Measurements from ENCODE around the gene SLC12A8. TPM values are rescaled to one million over a fixed set of nuclear protein-coding genes. Genes with fewer than 3 reads are reported as not detected.
A peak's percentile ranks its signal among the peaks of the same experiment; 100 is the strongest.
"Not testable (repeated sequence)": the region's sequence is repeated elsewhere in the genome, so short reads cannot be mapped to it uniquely, and the experiment has no call there.

The SLC12A8 gene
- total RNA-seq, 1 donor from 2014 or later: 3.0 TPM

DNA sequence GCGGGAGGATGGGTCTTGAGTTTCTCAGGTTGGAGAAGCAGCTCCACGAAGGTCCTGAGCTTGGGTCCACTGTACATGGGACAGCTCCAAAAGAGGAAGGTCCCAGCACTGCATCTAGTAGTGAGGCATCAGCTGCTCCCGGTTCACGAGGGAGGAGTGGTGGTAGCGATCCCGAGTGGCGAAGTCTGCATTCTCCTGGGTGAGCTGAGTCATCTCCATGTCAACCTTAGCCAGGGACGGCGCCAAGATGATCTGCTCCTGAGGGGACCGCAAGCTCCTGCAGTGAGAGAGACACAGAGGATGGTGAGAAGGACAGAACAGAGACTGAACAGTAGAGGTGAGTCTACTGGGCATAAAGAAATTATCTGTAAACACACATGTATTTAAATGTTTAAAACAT, 128.8 kb downstream of the SLC12A8 start:
- no peaks in the 10 kb centered on the region for H3K27me3 Mint-ChIP-seq (ENCODE audit: unreplicated experiment)
- TF ChIP-seq, protein P1, sequence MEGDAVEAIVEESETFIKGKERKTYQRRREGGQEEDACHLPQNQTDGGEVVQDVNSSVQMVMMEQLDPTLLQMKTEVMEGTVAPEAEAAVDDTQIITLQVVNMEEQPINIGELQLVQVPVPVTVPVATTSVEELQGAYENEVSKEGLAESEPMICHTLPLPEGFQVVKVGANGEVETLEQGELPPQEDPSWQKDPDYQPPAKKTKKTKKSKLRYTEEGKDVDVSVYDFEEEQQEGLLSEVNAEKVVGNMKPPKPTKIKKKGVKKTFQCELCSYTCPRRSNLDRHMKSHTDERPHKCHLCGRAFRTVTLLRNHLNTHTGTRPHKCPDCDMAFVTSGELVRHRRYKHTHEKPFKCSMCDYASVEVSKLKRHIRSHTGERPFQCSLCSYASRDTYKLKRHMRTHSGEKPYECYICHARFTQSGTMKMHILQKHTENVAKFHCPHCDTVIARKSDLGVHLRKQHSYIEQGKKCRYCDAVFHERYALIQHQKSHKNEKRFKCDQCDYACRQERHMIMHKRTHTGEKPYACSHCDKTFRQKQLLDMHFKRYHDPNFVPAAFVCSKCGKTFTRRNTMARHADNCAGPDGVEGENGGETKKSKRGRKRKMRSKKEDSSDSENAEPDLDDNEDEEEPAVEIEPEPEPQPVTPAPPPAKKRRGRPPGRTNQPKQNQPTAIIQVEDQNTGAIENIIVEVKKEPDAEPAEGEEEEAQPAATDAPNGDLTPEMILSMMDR (IDR thresholded peaks at IDR 0.05): no peak
- no peaks in the 10 kb centered on the region for H3K36me3 Mint-ChIP-seq (ENCODE audit: unreplicated experiment)
- H3K27ac Mint-ChIP-seq (ENCODE audit: unreplicated experiment): no peak overlapping the region
- H3K9me3 Mint-ChIP-seq (ENCODE audit: unreplicated experiment): no peaks in the 10 kb centered on the region
- peaks cover 14% of the 10 kb centered on the region for H3K4me1 Mint-ChIP-seq (ENCODE audit: unreplicated experiment)
- DNase-seq (ENCODE audit: extremely low spot score, unreplicated experiment): peak; percentile 80
- no peak overlapping the region for H3K4me3 Mint-ChIP-seq (ENCODE audit: unreplicated experiment)

GRCh38 chr3:125082339-125082738, 130.2 kb downstream of the SLC12A8 start:
- H3K36me3 Mint-ChIP-seq (ENCODE audit: unreplicated experiment); H3K27ac Mint-ChIP-seq (ENCODE audit: unreplicated experiment); H3K27me3 Mint-ChIP-seq (ENCODE audit: unreplicated experiment); H3K9me3 Mint-ChIP-seq (ENCODE audit: unreplicated experiment); H3K4me1 Mint-ChIP-seq (ENCODE audit: unreplicated experiment); H3K4me3 Mint-ChIP-seq (ENCODE audit: unreplicated experiment): not testable (repeated sequence)
- DNase-seq (ENCODE audit: extremely low spot score, unreplicated experiment): peak; percentile 51

- DNase-seq (ENCODE audit: extremely low spot score, unreplicated experiment): peak; percentile 2
Measured at GRCh38 chr3:125080077-125080476, 132.5 kb downstream of the SLC12A8 start.

DNA sequence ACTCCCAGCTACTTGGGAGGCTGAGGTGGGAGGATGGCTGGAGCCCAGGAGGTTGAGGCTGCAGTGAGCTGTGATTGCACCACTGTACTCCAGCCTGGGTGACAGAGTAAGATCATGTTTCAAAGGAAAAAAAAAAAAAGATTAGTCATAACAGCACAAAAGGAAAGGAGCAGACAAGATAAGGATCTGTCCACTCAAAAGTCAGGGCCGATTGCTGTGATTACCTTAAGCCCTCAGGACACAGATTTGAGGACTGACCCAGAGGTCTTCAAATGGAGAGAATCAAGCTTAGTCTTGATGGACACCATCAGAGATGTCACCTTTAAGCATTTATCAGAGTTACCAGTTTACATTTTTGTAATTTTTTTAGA, 132.9 kb downstream of the SLC12A8 start:
- no peak overlapping the region for H3K27ac Mint-ChIP-seq (ENCODE audit: unreplicated experiment)
- H3K9me3 Mint-ChIP-seq (ENCODE audit: unreplicated experiment): no peaks in the 10 kb centered on the region
- no peaks in the 10 kb centered on the region for H3K27me3 Mint-ChIP-seq (ENCODE audit: unreplicated experiment)
- H3K4me3 Mint-ChIP-seq (ENCODE audit: unreplicated experiment): no peak overlapping the region
- no peaks in the 10 kb centered on the region for H3K36me3 Mint-ChIP-seq (ENCODE audit: unreplicated experiment)
- TF ChIP-seq, protein P1 (IDR thresholded peaks at IDR 0.05): no peak
- no peaks in the 10 kb centered on the region for H3K4me1 Mint-ChIP-seq (ENCODE audit: unreplicated experiment)
- DNase-seq (ENCODE audit: extremely low spot score, unreplicated experiment): no peak

More at GRCh38 chr3:125080077-125080476, 132.5 kb downstream of the SLC12A8 start:
- Mint-ChIP-seq H3K4me1 (ENCODE audit: unreplicated experiment) (no peaks in the 10 kb centered on the region), H3K36me3 (ENCODE audit: unreplicated experiment) (no peaks in the 10 kb centered on the region), H3K4me3 (ENCODE audit: unreplicated experiment) (no peak overlapping the region), H3K27ac (ENCODE audit: unreplicated experiment) (no peak overlapping the region), H3K9me3 (ENCODE audit: unreplicated experiment) (no peaks in the 10 kb centered on the region), H3K27me3 (ENCODE audit: unreplicated experiment) (no peaks in the 10 kb centered on the region)
- TF ChIP-seq, protein P1 (IDR thresholded peaks at IDR 0.05): no peak

- Mint-ChIP-seq H3K4me1 (ENCODE audit: unreplicated experiment) (no peaks in the 10 kb centered on the region), H3K27ac (ENCODE audit: unreplicated experiment) (no peak overlapping the region), H3K4me3 (ENCODE audit: unreplicated experiment) (no peak overlapping the region), H3K9me3 (ENCODE audit: unreplicated experiment) (no peaks in the 10 kb centered on the region), H3K27me3 (ENCODE audit: unreplicated experiment) (no peaks in the 10 kb centered on the region), H3K36me3 (ENCODE audit: unreplicated experiment) (no peaks in the 10 kb centered on the region)
- peak; percentile 49 for DNase-seq (ENCODE audit: extremely low spot score, unreplicated experiment)
- TF ChIP-seq, protein P1 (IDR thresholded peaks at IDR 0.05): no peak
Measured at GRCh38 chr3:125078951-125079674, 133.4 kb downstream of the SLC12A8 start.

Measured in osteocyte (in vitro differentiated cells).